AG09309 (cell line): Measurements from ENCODE around the gene DPP6.

Experiments used
- DNase-seq: peaks from one replicate; pipeline ENCODE4 v3.0.0-alpha.2; 2010; ENCODE audit warnings: low read depth
- H3K4me3 ChIP-seq: 2 replicates; pipeline ENCODE4 v1.5.1; 2011; ENCODE audit warnings: mild to moderate bottlenecking, low read depth, low read length, moderate library complexity; ENCODE audit not compliant: control insufficient read depth
- TF ChIP-seq, protein P1 (sequence below): IDR thresholded peaks from 2 replicates; pipeline ENCODE4 v1.5.1; 2011; ENCODE audit warnings: mild to moderate bottlenecking, low read depth, low read length, inconsistent platforms; ENCODE audit not compliant: insufficient read depth, control insufficient read depth; ENCODE audit errors: missing control alignments

Gene DPP6

DNA sequence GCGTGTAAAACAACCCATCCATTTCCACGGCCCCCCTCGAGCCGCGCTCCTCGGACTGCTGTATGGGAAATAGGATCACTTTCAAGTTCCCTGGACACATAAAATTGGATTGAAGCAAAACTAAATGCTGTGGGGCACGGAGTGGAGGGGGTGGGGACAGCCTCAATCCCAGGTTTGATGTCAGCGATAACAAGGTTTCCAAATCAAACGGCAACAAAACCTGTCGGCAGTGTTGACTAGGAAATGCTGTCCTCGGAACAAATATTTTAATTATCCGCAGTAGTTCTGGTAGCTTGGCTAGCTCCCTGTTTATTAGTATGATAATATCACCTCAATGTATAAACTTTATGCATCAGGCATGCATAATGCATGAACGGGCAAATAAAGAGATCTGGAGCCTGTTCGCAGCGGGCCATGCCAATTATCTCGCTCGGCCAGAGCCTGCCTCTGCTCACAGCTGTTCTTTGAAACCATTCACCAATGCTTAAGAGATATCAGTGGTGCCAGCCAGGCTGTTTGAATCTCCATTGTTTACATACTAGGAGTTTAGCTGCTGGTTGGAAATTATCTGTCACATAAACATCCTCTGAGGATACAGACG lies 789.6 kb downstream of the DPP6 start:
- TF ChIP-seq, protein P1, sequence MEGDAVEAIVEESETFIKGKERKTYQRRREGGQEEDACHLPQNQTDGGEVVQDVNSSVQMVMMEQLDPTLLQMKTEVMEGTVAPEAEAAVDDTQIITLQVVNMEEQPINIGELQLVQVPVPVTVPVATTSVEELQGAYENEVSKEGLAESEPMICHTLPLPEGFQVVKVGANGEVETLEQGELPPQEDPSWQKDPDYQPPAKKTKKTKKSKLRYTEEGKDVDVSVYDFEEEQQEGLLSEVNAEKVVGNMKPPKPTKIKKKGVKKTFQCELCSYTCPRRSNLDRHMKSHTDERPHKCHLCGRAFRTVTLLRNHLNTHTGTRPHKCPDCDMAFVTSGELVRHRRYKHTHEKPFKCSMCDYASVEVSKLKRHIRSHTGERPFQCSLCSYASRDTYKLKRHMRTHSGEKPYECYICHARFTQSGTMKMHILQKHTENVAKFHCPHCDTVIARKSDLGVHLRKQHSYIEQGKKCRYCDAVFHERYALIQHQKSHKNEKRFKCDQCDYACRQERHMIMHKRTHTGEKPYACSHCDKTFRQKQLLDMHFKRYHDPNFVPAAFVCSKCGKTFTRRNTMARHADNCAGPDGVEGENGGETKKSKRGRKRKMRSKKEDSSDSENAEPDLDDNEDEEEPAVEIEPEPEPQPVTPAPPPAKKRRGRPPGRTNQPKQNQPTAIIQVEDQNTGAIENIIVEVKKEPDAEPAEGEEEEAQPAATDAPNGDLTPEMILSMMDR = no peak
- no peak overlapping the region for H3K4me3 ChIP-seq
- no peak for DNase-seq

DNA sequence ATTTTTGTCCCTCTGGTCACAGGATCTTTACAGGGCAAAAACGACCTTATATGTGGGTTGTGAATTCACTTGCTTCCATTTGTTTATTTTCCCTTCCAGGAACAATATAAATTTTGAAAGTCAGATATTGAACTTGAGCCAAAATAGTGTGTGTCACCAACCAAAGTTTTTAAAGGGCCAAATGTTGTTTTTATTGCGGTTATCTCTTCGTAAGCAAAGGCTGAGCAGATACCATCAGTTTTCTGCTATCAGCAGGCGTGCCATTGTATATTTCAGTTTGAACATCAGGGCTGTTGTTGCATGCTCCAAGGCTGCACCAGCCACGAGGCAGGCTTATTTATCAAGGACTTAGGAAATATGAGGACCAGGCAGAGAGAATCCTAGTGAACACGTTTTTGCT lies 790.4 kb downstream of the DPP6 start:
- DNase-seq = no peak
- TF ChIP-seq, protein P1 = no peak
- H3K4me3 ChIP-seq = no peak overlapping the region

DNA sequence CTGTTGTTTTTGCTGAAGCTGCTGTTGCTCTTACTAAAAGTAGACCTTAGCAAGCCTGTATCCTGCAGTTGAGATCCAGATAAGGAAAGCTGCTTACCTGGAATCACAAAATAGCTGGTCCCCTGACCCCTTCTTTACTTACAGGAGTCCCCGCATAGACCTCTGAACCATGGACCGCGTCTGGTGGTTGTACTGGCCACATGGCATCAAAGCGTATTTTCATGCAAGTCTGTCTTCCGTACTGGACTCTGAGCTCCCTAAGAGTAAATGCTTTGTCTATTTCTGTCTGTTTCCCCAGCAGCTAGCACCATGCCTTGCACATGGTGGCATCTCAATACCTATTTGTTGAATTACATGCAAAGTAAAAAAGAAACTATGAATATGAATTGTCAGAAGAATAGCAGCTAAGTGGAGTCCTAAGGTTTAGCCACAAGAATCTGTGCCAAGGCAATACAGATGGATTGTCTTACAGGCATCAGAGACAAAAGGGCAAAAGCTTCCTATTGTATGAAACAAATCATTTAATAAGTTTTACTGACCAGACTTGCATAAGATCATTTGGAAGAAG lies 791.6 kb downstream of the DPP6 start:
- TF ChIP-seq, protein P1 = no peak
- no peak for DNase-seq
- no peak overlapping the region for H3K4me3 ChIP-seq

DNA sequence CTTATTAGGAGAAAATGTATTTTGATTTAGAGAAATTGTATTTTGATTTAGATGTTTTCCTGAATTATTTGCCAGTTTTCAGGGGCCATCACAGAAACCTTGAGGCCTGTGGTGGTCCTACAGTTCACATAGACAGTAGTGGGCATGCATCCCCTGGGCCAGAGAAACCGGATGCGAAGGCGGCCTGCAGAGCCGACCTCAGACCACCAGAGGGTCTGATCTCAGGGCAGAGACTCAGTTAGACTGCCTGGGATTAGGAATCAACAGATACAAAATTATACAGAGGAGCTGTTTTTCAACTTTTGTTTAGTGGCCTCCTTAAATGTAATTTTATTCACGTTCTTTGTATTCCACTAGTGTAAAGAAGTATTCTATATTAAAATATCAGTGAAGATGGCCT lies 792.3 kb downstream of the DPP6 start:
- H3K4me3 ChIP-seq = no peak overlapping the region
- DNase-seq = no peak
- TF ChIP-seq, protein P1 = no peak

DNA sequence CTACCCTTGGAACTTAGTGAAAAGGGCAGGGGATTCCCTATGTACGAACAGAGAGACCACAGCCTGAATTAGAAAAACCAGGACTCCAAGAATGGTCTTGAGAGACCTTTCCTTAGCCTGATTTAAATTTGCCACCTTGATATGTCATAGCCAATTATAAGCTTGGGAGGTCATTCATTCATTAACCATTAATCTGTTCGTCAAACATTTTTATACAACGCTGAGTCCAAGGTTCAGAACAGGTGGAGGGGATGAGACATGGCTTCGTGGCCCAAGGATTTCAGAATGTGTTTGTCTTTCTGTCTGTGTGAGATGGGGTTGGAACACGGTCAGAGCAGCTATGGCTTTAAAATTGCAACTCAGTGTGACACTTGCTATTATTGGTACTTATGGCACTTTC lies 792.8 kb downstream of the DPP6 start:
- TF ChIP-seq, protein P1 = no peak
- H3K4me3 ChIP-seq = no peak overlapping the region
- no peak for DNase-seq

DNA sequence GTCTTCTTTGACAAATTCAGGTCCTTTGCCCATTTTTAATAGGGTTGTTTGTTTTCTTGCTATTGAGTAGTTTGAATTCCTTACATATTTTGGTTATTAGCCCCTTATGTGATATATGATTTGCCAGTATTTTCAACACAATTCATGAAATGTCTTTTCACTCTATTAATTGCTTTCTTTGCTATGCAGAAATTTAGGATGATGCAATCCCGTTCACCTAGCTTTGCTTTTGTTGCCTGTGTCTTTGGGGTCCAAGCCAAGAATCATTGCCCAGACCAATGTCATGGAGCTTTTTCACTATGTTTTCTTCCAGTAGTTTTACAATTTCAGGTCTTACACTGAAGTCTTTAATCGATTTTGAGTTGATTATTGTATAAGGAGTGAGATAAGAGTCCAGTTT lies 796.3 kb downstream of the DPP6 start:
- no peak for DNase-seq
- H3K4me3 ChIP-seq = no peak overlapping the region
- TF ChIP-seq, protein P1 = no peak
